NT2/D1 (cell line): ENCODE data around the gene SAC3D1.

Experiments used
- SUZ12 ChIP-seq: IDR thresholded peaks from 2 replicates; pipeline ENCODE4 v1.6.1; 2011; ENCODE audit not compliant: insufficient read length, insufficient read depth; ENCODE audit errors: extremely low read depth
- YY1 ChIP-seq: IDR thresholded peaks from 2 replicates; pipeline ENCODE4 v1.6.1; 2011; ENCODE audit not compliant: insufficient read length, insufficient read depth

GRCh38 chr11:65017937-65018336 is 23.1 kb upstream of the SAC3D1 start:
- TF ChIP-seq YY1 (no peak), SUZ12 (no peak)
